Heart left ventricle (tissue), 13 donors: ENCODE measurements around the gene CYB5D1.

Source experiments
- CTCF ChIP-seq, 12 donors: fragments of 200-600 bp; sonication (generic) in 4 of 12; IDR thresholded peaks; one replicate each; pipeline versions ENCODE4 v1.5.0 to v1.8.0; 2018 to 2022; ENCODE audit warnings: antibody characterized with exemption in 12 of 12, mild to moderate bottlenecking in 5 of 12
- POLR2A ChIP-seq, 2 donors: fragments of 450-650 bp; IDR thresholded peaks; one replicate each; pipeline ENCODE4 v1.6.1; 2017; ENCODE audit warnings: antibody characterized with exemption in 2 of 2, mild to moderate bottlenecking in 2 of 2, moderate library complexity in 2 of 2
- donor health status: ischemic (EF 13 %, LVEDD 7.1; RV severe dilation, severe dysfunction).
- donor health status: DM: no; HTN: yes; CAD: no.
- donor health status: DM: no; HTN: no; CAD: no.
- donor health status: ischemic (EF 25% LVEDD 6.9; RV normal size, moderate dysfunction).
- donor health status: ischemic (EF 25% LVEDD 5.7; RV mildly dilated, moderate dysfunction).
- donor health status: ischemic (EF 35%, LVEDD 5.7; RV mildly dilated, moderate dysfunction).
- donor health status: nonischemic (EF 11% LVEDD 7.7; RV severe dilation, severe dysfunction).
- donor health status: DM: yes; HTN: yes; CAD: no.
- donor health status: PGD.
- donor health status: ischemic (EF 29% LVEDD 5.4; RV normal size, mild dysfunction).
- donor health status: nonischemic (EF 23%, LVEDD 6.1; RV moderate dilation, normal function).

GRCh38 chr17:7834542-7834956 is 23.3 kb upstream of the CYB5D1 start:
- TF ChIP-seq POLR2A (IDR thresholded peaks at IDR 0.05) (no peak), CTCF (IDR thresholded peaks at IDR 0.05) (no peak)
